SIG-M5 treated with dmso at 0.1 percent for 504 hours (cell line): ENCODE measurements around the gene SOCS6.
A peak's percentile ranks its signal among the peaks of the same experiment; 100 is the strongest.
"Not testable (repeated sequence)": the region's sequence is repeated elsewhere in the genome, so short reads cannot be mapped to it uniquely, and the experiment has no call there.

Source experiments
- DNase-seq: peaks from one replicate; lab custom pipeline; 2025; ENCODE audit not compliant: unreplicated experiment; lab: John Stamatoyannopoulos, UW

Gene SOCS6

DNA sequence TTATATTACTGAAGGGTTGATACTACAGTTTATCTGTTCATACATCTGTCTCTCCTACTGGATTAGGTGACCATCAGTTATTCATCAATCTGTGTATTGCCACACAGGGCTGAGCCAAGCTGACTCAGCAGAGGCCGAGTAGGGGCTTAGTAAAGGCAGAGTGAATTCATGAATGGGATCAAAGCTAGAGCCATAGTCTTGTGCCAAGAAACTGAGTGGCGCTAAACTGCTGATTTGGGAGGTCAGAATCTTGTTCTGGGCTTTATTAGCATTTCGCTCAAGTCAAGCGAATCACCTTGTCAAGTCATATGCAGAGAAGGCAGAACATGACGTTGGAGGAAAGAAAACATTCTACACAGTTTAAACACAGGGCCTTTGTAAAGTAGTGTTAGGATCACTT lies 34.1 kb downstream of the SOCS6 start:
- no peak for DNase-seq

GRCh38 chr18:70324897-70325296 lies 36.1 kb downstream of the SOCS6 start:
- no peak for DNase-seq

GRCh38 chr18:70326255-70326654 lies 37.4 kb downstream of the SOCS6 start:
- no peak for DNase-seq

DNA sequence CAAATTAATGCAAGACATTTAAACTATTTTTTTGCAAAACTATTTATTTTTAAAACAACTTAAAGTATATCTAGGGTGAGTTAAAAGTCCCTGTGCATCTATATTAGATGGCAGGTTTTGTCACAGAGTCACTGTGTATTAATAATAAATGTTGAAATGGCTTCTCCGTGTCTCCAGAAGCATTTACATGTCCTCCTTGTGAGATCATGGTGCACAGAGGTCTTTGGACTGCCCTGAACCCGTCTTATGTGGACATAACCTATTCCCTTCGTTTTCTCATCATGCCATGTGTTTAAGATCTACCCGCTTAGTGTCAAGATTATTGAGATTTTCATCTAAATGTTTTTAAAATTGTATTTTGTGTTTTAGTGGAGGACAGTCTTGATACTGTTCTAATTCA lies 39.3 kb downstream of the SOCS6 start:
- DNase-seq: no peak

DNA sequence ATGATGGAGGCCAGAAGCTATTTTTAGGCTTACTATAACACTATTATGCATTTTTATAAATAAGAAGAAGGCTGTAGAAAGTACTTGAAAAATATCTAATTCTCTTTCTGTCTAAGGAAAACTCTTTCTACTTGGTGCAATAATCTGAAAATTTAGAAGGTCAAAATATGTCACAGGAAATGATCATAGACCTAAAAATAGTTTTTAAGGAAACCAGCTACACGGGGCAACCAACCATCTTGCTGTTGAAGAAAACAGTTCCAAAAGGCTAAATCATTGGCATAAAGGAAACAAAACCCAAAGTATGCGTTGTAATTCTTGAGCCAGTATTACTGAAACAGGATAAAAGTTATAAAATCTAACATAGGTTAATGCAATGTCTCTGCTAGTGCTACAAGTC lies 40.2 kb downstream of the SOCS6 start:
- DNase-seq: no peak

GRCh38 chr18:70330887-70331286 lies 42.0 kb downstream of the SOCS6 start:
- DNase-seq: no peak

GRCh38 chr18:70331456-70332097 lies 42.7 kb downstream of the SOCS6 start:
- DNase-seq: no peak

- DNase-seq: no peak
Observed at GRCh38 chr18:70332694-70333093, 43.8 kb downstream of the SOCS6 start.

GRCh38 chr18:70333316-70333715 lies 44.5 kb downstream of the SOCS6 start:
- DNase-seq: no peak

GRCh38 chr18:70333757-70334156 lies 44.9 kb downstream of the SOCS6 start:
- no peak for DNase-seq

DNA sequence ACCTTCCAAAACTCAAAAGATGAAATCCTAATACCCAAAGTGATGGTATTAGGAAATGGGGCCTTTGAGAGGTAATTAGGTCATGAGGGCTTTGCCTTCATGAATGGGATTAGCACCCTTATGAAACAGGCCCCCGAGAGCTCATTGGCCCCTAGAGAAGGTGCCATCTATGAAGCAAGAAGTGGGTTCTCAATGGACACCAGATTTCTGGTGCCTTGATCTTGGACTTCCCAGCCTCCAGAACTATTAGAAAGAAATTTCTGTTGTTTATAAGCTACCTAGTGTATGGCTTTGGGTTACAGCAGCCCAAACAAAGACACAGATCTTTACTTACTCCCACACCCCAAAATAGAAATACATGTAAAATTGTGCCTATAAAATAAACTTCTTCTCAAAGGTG lies 45.4 kb downstream of the SOCS6 start:
- DNase-seq: no peak

GRCh38 chr18:70334728-70335329 lies 46.0 kb downstream of the SOCS6 start:
- no peak for DNase-seq

GRCh38 chr18:70335892-70336726 lies 47.3 kb downstream of the SOCS6 start:
- DNase-seq: no peak

DNA sequence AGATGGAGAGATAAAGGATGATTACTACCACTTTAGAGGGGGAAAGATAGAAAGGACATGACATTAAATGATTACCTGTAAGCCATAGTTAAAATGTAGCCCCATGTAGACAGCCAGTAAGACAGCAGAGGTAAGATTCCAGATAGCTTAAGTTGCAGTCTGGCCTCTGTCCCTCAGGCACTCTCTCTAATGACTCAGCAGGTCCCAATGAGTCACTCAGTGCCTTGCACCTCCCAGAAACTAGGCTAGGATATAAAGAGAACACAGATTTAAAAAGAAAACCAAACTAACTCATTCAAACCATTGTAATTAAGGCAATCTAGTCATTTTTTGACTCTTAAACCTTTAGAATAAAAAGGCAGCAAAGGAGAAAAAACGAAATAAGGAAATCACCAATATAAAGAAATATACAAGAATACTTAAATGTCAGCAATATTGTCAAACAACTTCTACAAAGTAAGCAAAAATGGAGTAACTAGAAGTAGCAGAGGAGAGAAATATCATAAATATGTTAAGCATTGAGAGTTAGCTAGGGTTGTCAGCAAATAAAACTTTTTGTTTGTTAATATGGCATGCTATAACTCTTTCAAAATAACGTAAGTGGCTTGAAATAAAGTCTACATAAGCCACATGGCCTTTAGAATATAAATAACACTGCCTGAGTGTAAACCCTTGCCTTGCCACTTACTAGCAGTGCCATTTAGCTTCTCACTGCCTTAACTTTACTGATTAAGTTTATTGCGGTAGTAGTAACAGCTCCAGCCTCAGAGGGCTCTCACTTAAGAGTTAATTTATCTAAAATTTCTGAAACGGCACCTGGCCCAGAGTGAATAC lies 48.5 kb downstream of the SOCS6 start:
- DNase-seq: peak; percentile 28

DNA sequence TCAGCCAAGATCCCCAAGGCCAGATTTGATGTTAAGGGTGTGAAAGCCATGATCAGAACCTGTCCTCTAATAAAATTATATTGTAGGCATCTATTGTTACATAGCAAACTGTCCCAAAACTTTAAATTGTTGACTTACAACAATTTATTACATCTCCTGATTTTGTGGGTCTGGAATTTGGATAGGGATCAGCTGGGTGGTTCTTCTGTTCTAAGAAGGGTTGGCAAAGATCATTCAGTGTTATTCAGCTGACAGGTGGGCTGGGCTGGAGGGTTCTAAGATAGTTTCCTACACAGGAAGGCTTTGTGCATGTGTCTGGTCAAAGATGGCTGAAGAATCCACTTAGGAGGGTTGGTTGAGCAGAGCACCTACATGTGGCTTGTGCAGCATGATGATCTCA lies 50.0 kb downstream of the SOCS6 start:
- DNase-seq: no peak

GRCh38 chr18:70339915-70340314 lies 51.1 kb downstream of the SOCS6 start:
- no peak for DNase-seq

- DNase-seq: not testable (repeated sequence)
Observed at GRCh38 chr18:70348481-70348880, 59.6 kb downstream of the SOCS6 start.

- no peak for DNase-seq
Observed at GRCh38 chr18:70349316-70349715, 60.5 kb downstream of the SOCS6 start.

DNA sequence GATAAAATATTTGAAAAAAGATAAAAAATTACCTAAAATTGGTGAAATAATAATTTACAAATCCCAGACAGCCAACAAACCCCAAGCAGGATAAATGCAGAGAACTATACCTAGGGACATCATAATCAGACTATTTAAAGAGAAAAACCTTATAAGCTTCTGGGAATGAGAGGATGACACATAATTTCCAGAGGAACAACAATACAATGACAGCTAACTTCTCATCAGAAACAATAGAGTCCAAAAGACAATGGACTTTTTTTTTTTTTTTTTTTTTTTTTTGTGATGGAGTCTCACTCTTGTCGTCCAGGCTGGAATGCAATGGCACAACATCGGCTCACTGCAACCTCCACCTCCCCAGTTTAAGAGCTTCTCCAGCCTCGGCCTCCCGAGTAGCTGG lies 65.2 kb downstream of the SOCS6 start:
- DNase-seq: no peak

GRCh38 chr18:70354771-70355170 lies 65.9 kb downstream of the SOCS6 start:
- DNase-seq: no peak

DNA sequence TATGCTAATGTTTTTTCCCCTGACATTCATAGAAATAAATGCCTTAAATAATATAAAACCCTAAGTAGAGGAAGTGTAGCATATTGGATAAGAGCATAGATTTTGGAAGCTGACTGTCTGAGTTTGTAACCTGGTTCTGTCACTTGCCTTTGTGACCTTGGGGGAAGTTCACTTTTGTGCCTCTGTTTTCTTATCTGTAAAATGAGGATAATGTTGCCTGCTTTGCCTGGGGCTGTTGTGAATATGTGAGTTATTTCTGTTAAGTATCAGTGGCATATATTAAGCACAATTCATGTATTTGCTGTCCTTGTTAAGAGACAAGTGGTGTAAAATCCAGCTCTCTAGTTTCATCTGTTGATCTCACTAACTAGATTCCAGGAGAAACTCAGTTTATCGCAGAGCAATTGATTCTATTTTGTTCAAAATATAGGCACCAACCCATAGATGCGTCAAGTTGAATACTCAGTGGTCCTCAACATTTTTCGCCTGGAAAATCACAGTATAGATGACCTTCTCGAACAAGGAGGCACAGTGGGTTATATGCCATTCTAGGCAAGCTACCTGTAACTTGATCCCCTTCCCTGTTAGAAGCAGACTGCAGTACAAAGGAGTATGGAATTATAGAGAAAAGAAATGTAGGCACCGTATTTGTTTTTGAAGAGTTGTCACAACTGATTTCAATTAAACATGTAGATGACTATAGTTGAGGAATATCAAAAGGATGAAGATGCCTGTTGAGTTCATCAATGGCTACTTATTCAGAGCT lies 67.0 kb downstream of the SOCS6 start:
- DNase-seq: no peak
